ENCODE results near the gene SLFN12.

DNA sequence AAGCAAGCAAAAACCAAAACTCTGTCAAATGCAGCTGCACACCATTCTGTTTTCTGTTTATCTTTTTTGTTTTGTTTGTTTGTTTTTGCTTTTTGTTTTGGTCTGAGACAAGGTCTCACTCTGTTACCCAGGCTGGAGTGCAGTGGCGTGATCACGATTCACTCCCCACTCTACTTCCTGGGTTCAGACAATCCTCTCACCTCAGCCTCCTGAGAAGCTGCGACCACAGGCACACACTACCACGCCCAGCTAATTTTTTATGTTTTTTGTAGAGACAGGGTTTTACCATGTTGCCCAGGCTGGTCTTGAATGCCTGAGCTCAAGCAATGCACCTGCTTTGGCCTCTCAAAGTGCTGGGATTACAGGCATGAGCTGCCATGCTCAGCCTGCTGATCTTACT is 35.5 kb upstream of the SLFN12 start:
- TF ChIP-seq SUZ12 (IDR thresholded peaks at IDR 0.05; ENCODE audit: extremely low read depth, insufficient read depth, insufficient read length) (no peak), YY1 (IDR thresholded peaks at IDR 0.05; ENCODE audit: insufficient read depth, insufficient read length) (no peak)
